Trophoblast cell (in vitro differentiated cells and primary cell): ENCODE data around the gene MMP25.

ENCODE experiments used
- DNase-seq, 2 donors: peaks; one replicate each; pipeline ENCODE4 v3.0.0-alpha.2; 2016
- H2AFZ ChIP-seq: 2 replicates; pipeline ENCODE4 v1.6.1; 2013; ENCODE audit warnings: low read length, moderate library complexity, mild to moderate bottlenecking; ENCODE audit not compliant: insufficient read depth, poor library complexity
- H2AK5ac ChIP-seq: 2 replicates; pipeline ENCODE4 v1.6.1; 2013; ENCODE audit warnings: mild to moderate bottlenecking, low read length
- H2BK120ac ChIP-seq: 2 replicates; pipeline ENCODE4 v1.6.1; 2013; ENCODE audit warnings: low read length, mild to moderate bottlenecking, moderate library complexity; ENCODE audit not compliant: insufficient read depth, poor library complexity
- H2BK12ac ChIP-seq: 2 replicates; pipeline ENCODE4 v1.6.1; 2013; ENCODE audit warnings: mild to moderate bottlenecking, low read length, moderate library complexity
- H2BK5ac ChIP-seq: 2 replicates; pipeline ENCODE4 v1.6.1; 2013; ENCODE audit warnings: low read length, low read depth, moderate library complexity, mild to moderate bottlenecking; ENCODE audit not compliant: poor library complexity
- H3K14ac ChIP-seq: 2 replicates; pipeline ENCODE4 v1.6.1; 2013; ENCODE audit warnings: mild to moderate bottlenecking, low read length
- H3K18ac ChIP-seq: 2 replicates; pipeline ENCODE4 v1.6.1; 2013; ENCODE audit warnings: mild to moderate bottlenecking, low read length
- H3K23ac ChIP-seq: 2 replicates; pipeline ENCODE4 v1.6.1; 2013; ENCODE audit warnings: low read length
- H3K27ac ChIP-seq: 2 replicates; pipeline ENCODE4 v1.5.1; 2013; ENCODE audit warnings: low read depth, mild to moderate bottlenecking, inconsistent platforms, low read length, moderate library complexity
- H3K27me3 ChIP-seq: 2 replicates; pipeline ENCODE4 v1.6.1; 2013; ENCODE audit warnings: inconsistent platforms, mild to moderate bottlenecking, low read length, moderate library complexity; ENCODE audit not compliant: insufficient read depth
- H3K36me3 ChIP-seq, 2 experiments: 1 replicate in 1 of 2; 2 replicates in 1 of 2; pipeline ENCODE4 v1.6.1; 2013; ENCODE audit warnings: low read length in 2 of 2, mild to moderate bottlenecking in 2 of 2, moderate library complexity in 1 of 2; ENCODE audit not compliant: insufficient read depth in 2 of 2, control insufficient read depth in 1 of 2
- H3K4ac ChIP-seq: 2 replicates; pipeline ENCODE4 v1.6.1; 2013; ENCODE audit warnings: low read depth, mild to moderate bottlenecking, low read length, moderate library complexity
- H3K4me1 ChIP-seq, 2 experiments: 1 replicate in 1 of 2; 2 replicates in 1 of 2; pipeline ENCODE4 v1.6.1; 2013; ENCODE audit warnings: low read length in 2 of 2, mild to moderate bottlenecking in 2 of 2, moderate library complexity in 1 of 2; ENCODE audit not compliant: insufficient read depth in 2 of 2, control insufficient read depth in 1 of 2
- H3K4me2 ChIP-seq: 2 replicates; pipeline ENCODE4 v1.6.1; 2013; ENCODE audit warnings: inconsistent platforms, mild to moderate bottlenecking, low read length, moderate library complexity
- H3K4me3 ChIP-seq: 2 replicates; pipeline ENCODE4 v1.5.1; 2013; ENCODE audit warnings: mild to moderate bottlenecking, low read depth, low read length, inconsistent platforms
- H3K79me1 ChIP-seq: one replicate; pipeline ENCODE4 v1.6.1; 2013; ENCODE audit warnings: low read length
- H3K79me2 ChIP-seq: 2 replicates; pipeline ENCODE4 v1.6.1; 2013; ENCODE audit warnings: low read length, mild to moderate bottlenecking; ENCODE audit not compliant: control insufficient read depth, insufficient read depth, poor library complexity
- H3K9ac ChIP-seq: 2 replicates; pipeline ENCODE4 v1.6.1; 2013; ENCODE audit warnings: mild to moderate bottlenecking, low read length
- H3K9me3 ChIP-seq: 2 replicates; pipeline ENCODE4 v1.6.1; 2013; ENCODE audit warnings: low read depth, mild to moderate bottlenecking, control low read depth, inconsistent platforms, low read length; ENCODE audit not compliant: insufficient read depth
- H4K12ac ChIP-seq: 2 replicates; pipeline ENCODE4 v1.6.1; 2013; ENCODE audit warnings: low read depth, mild to moderate bottlenecking, low read length, moderate library complexity
- H4K8ac ChIP-seq: 2 replicates; pipeline ENCODE4 v1.6.1; 2013; ENCODE audit warnings: low read depth, mild to moderate bottlenecking, low read length, moderate library complexity
- H4K91ac ChIP-seq: one replicate; pipeline ENCODE4 v1.6.1; 2013; ENCODE audit warnings: low read depth, mild to moderate bottlenecking, low read length, moderate library complexity
- WGBS: extraction: QIAGEN DNeasy Blood & Tissue Kit; methylation state at CpG from one replicate; pipeline ENCODE4 v1.1.7; 2013; ENCODE audit warnings: missing lambda C conversion rate; ENCODE audit not compliant: insufficient read length, insufficient coverage; ENCODE audit errors: extremely low coverage; 5-methylcytosine and 5-hydroxymethylcytosine counted together

MMP25 gene

DNA sequence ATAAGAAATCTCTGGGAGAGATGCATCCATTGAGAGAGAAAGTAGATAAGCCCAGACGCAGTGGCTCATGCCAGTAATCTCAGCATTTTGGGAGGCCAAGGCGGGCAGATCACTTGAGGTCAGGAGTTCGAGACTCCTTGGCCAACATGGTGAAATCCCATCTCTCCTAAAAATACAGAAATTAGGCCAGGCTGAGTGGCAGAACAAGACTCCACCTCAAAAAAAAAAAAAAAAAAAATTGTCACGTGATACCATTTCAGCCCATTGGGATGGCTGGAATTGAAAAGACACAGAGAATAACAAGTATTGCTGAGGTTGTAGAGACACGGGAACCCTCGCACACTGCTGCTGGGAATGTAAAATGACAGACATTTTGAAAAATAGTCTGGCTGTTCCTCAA lies 16.2 kb downstream of the MMP25 start:
- H3K27me3 ChIP-seq = no peaks in the 10 kb centered on the region

GRCh38 chr16:3063625-3064386 lies 17.4 kb downstream of the MMP25 start:
- Histone ChIP-seq H3K4me3 (no peak overlapping the region), H2AK5ac (no peak overlapping the region), H2BK5ac (no peak overlapping the region), H2BK12ac (no peak overlapping the region), H3K79me2 (peaks cover 5% of the 10 kb centered on the region), H2AFZ (no peak overlapping the region), H4K12ac (no peak overlapping the region), H3K79me1 (peaks cover 9% of the 10 kb centered on the region), H3K36me3 (no peaks in the 10 kb centered on the region), H3K27me3 (no peaks in the 10 kb centered on the region), H4K91ac (no peak overlapping the region), H3K4ac (no peak overlapping the region), H2BK120ac (no peak overlapping the region), H3K4me1 (peaks cover 10 to 14% of the 10 kb centered on the region in 2 experiments), H3K9me3 (no peaks in the 10 kb centered on the region), H3K14ac (no peak overlapping the region), H3K23ac (no peak overlapping the region), H3K27ac (no peak overlapping the region), H3K4me2 (no peak overlapping the region), H3K9ac (no peak overlapping the region), H3K18ac (no peak overlapping the region), H4K8ac (no peak overlapping the region)
- no CpG with 5 or more reads among the region's 8 CpGs for WGBS
- no peak for DNase-seq

More for the DNA sequence above, 16.2 kb downstream of the MMP25 start:
- no CpG with 5 or more reads among the region's 6 CpGs for WGBS
- Histone ChIP-seq H2BK120ac (no peak overlapping the region), H2AK5ac (no peak overlapping the region), H3K79me1 (peaks cover 10% of the 10 kb centered on the region), H3K36me3 (no peaks in the 10 kb centered on the region), H3K9ac (no peak overlapping the region), H3K14ac (no peak overlapping the region), H3K4ac (no peak overlapping the region), H2AFZ (no peak overlapping the region), H3K9me3 (no peaks in the 10 kb centered on the region), H3K18ac (no peak overlapping the region), H3K27ac (no peak overlapping the region), H4K8ac (no peak overlapping the region), H4K12ac (no peak overlapping the region), H4K91ac (no peak overlapping the region), H2BK12ac (no peak overlapping the region), H3K4me2 (no peak overlapping the region), H2BK5ac (no peak overlapping the region), H3K4me1 (peaks cover 16 to 19% of the 10 kb centered on the region in 2 experiments), H3K4me3 (no peak overlapping the region), H3K23ac (no peak overlapping the region), H3K79me2 (peaks cover 5% of the 10 kb centered on the region)
- no peak for DNase-seq

DNA sequence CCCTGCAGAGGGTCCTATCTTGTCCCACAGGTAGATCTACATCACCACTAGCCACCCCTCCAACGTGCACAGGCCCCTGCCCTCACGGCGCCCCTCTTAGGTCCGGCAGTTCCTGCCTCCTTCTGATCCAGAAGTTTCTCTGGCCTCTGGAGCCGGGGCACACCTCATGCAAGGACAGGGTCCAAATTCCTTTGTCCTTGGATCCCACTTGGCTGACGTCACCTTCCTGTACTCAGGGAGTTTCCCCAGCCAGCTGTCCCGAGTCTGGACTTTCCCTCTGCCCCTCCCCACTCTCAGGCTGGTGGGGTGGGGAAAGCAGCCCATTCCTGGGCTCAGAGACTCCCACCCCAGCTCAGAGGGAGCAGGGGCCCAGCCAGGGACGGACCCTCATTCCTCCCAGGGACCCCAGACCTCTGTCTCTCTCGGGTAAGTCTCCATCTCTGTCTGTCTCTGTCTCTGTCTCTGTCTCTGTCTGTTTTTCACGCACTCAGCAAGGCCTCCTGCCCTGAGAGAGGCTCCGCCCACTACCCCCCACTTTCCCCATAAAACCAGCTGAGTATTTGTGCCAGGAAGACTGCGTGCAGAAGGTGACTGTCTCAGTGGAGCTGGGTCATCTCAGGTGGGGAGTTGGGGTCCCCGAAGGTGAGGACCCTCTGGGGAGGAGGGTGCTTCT lies 18.8 kb downstream of the MMP25 start, which contains the start of gene IL32:
IL32 (plus strand) TSS at position 572 of the 673 bp plus-strand sequence. CDS start 172 bp downstream, outside the sequence.
- H4K8ac ChIP-seq = peak within 1 kb of the TSS; percentile 32
- no peak within 1 kb of the TSS for H2BK5ac ChIP-seq
- H3K23ac ChIP-seq = no peak within 1 kb of the TSS
- no peak within 1 kb of the TSS for H2AFZ ChIP-seq
- no peaks in the 10 kb centered on the region for H3K79me1 ChIP-seq
- H2AK5ac ChIP-seq = no peak within 1 kb of the TSS
- H3K4me1 ChIP-seq = peaks cover 5 to 8% of the 10 kb centered on the region in 2 experiments
- no peak within 1 kb of the TSS for H3K4me2 ChIP-seq
- H3K18ac ChIP-seq = no peak within 1 kb of the TSS
- H3K27me3 ChIP-seq = no peaks in the 10 kb centered on the region
- H3K36me3 ChIP-seq = no peaks in the 10 kb centered on the region
- no peaks in the 10 kb centered on the region for H3K9me3 ChIP-seq
- peak within 1 kb of the TSS; percentile 9 for H2BK120ac ChIP-seq
- peak in 1 of 2 donors; percentile 47 for DNase-seq
- no CpG with 5 or more reads among the region's 13 CpGs for WGBS
- no peak within 1 kb of the TSS for H3K4ac ChIP-seq
- H3K79me2 ChIP-seq = no peaks in the 10 kb centered on the region
- no peak within 1 kb of the TSS for H3K27ac ChIP-seq
- peak within 1 kb of the TSS; percentile 23 for H3K14ac ChIP-seq
- peak within 1 kb of the TSS; percentile 1 for H2BK12ac ChIP-seq
- peak within 1 kb of the TSS; percentile 27 for H4K12ac ChIP-seq
- H3K9ac ChIP-seq = no peak within 1 kb of the TSS
- H4K91ac ChIP-seq = peak within 1 kb of the TSS; percentile 59
- no peak within 1 kb of the TSS for H3K4me3 ChIP-seq

GRCh38 chr16:3065742-3066439 lies 19.5 kb downstream of the MMP25 start:
- Histone ChIP-seq H3K14ac (no peak overlapping the region), H3K79me2 (no peaks in the 10 kb centered on the region), H3K4ac (no peak overlapping the region), H2BK5ac (no peak overlapping the region), H2BK12ac (no peak overlapping the region), H3K23ac (no peak overlapping the region), H3K4me2 (no peak overlapping the region), H2AK5ac (no peak overlapping the region), H3K9ac (no peak overlapping the region), H4K8ac (peak overlapping the region; percentile 2), H3K4me3 (no peak overlapping the region), H4K91ac (peak overlapping the region; percentile 21), H3K18ac (no peak overlapping the region), H3K9me3 (no peaks in the 10 kb centered on the region), H4K12ac (peak overlapping the region; percentile 27), H3K79me1 (no peaks in the 10 kb centered on the region), H3K36me3 (no peaks in the 10 kb centered on the region), H3K27ac (no peak overlapping the region), H2AFZ (no peak overlapping the region), H3K27me3 (no peaks in the 10 kb centered on the region), H3K4me1 (peaks cover 5 to 8% of the 10 kb centered on the region in 2 experiments), H2BK120ac (peak overlapping the region; percentile 4)
- no CpG with 5 or more reads among the region's 26 CpGs for WGBS
- no peak for DNase-seq
